ENCODE measurements around the gene WSB2. TPM values are rescaled to one million over a fixed set of nuclear protein-coding genes. Genes with fewer than 3 reads are reported as not detected.
"Not testable (repeated sequence)": the region's sequence is repeated elsewhere in the genome, so short reads cannot be mapped to it uniquely, and the experiment has no call there.

The WSB2 gene
- total RNA-seq, 2 experiments from 2014 or later = 44.3 to 46.4 TPM

DNA sequence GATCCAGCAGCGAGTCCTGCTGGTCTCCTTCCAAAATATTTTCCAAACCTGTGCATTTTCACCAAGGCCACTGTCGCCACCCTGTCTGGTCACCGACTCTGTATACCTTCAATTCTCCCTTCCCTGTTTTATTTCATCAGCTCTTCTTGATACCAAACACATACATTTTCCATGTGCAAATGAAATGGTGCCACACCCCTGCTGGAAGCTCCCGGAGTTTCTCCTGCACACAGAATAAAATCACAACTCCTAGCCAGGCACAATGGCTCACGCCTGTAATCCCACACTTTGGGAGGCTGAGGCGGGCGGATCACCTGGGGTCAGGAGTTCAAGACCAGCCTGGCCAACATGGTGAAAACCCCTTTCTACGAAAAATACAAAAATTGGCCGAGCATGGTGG is 28.8 kb upstream of the WSB2 start:
- Mint-ChIP-seq H3K27me3 (no peaks in the 10 kb centered on the region), H3K4me1 (no peaks in the 10 kb centered on the region), H3K27ac (no peak overlapping the region), H3K9me3 (no peaks in the 10 kb centered on the region), H3K36me3 (ENCODE audit: low read depth) (no peaks in the 10 kb centered on the region), H3K4me3 (no peak overlapping the region)
- POLR2A ChIA-PET = no interaction called here
- CTCF ChIA-PET = interaction anchor here (0.6 kb wide), 1 partner anchor 62 kb away, joined by 3 read pairs; no protein-coding TSS in a partner anchor
- no peak for DNase-seq

DNA sequence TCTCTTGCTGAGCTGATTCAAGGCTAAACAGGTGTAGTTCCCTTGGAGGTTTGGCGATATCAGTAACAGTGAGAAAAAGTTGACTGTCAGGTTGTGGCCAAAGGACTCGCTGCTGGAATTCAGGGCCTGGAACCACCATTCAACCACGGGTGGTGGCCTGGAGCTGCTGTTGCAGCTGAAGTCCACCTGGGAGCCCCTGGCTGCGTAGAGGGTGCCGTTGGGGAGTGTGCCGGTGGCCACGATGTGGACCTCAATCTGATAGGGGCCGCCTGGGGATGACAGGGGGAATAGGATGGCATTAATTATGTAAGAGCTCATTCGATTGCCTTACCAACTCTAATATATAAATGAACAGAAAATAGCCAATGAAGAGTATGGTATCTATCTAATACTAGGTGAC is 21.2 kb upstream of the WSB2 start:
- DNase-seq = no peak
- ChIA-PET CTCF (interaction anchor here (0.7 to 0.9 kb wide), 2 partner anchors 10 to 154 kb away, joined by 3 read pairs; no protein-coding TSS in a partner anchor), POLR2A (interaction anchor here (0.7 kb wide), 1 partner anchor 16 kb away, joined by 3 read pairs; no protein-coding TSS in a partner anchor)
- H3K9me3 Mint-ChIP-seq = no peaks in the 10 kb centered on the region
- no peak overlapping the region for H3K27ac Mint-ChIP-seq
- no peaks in the 10 kb centered on the region for H3K4me1 Mint-ChIP-seq
- H3K27me3 Mint-ChIP-seq = no peaks in the 10 kb centered on the region
- no peak overlapping the region for H3K4me3 Mint-ChIP-seq
- H3K36me3 Mint-ChIP-seq (ENCODE audit: low read depth) = no peaks in the 10 kb centered on the region

DNA sequence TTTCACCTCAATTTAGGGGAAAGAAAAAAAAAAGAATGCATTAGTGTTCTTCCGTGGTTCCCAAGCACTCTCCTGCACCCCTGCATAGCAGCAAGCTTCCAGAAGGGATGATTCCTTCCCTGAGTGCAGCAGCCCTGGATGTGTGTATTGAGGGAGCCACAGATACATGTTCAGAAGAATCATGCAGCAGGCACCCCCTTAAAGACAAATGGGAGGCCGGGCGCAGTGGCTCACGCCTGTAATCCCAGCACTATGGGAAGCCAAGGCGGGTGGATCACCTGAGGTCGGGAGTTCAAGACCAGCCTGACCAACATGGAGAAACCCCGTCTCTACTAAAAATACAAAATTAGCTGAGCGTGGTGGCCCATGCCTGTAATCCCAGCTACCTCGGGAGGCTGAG is 20.5 kb upstream of the WSB2 start:
- H3K4me3 Mint-ChIP-seq; CTCF ChIA-PET; DNase-seq; H3K27ac Mint-ChIP-seq; H3K36me3 Mint-ChIP-seq (ENCODE audit: low read depth); H3K4me1 Mint-ChIP-seq; H3K9me3 Mint-ChIP-seq; H3K27me3 Mint-ChIP-seq; POLR2A ChIA-PET: not testable (repeated sequence)

DNA sequence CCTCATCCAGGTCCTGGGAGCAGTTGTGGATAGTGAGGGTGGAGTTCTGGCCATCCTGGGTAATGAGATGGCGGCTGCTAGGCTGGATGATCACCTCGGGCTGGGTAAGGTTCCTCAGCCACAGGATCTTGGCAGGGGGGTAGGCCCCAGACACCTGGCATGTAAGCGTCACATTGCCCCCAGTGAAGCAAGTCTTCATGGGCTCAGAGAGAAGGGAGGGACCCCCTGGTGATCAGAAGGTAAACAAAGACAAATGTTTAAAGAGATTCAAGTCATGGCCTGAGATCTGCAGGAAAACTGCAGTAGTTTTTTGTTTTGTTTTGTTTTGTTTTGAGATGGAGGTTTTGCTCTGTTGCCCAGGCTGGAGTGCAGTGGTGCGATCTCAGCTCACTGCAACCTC is 12.8 kb upstream of the WSB2 start:
- ChIA-PET CTCF (no interaction called here), POLR2A (no interaction called here)
- Mint-ChIP-seq H3K4me3 (no peak overlapping the region), H3K27me3 (no peaks in the 10 kb centered on the region), H3K9me3 (no peaks in the 10 kb centered on the region), H3K36me3 (ENCODE audit: low read depth) (no peaks in the 10 kb centered on the region), H3K27ac (no peak overlapping the region), H3K4me1 (no peaks in the 10 kb centered on the region)
- no peak for DNase-seq

DNA sequence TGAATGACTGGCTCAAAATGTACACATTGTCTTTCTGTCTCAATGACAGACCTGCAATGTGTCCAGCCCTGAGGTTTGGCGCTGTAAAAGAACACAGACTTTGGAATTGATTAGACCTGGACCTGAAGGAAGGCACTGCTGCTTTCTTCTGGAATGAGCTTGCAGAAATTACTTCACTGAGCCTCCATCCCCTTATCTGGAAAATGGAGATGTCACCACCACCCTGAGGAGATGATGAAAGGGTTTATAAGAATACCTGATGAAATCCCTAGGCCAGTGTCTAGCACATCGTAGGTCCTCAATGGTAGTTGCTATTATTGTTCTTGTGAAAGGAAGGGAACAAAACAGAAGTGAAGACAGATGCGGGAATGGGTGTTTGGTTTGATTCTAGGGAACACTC is 9.7 kb upstream of the WSB2 start:
- Mint-ChIP-seq H3K27ac (no peak overlapping the region), H3K4me3 (no peak overlapping the region), H3K9me3 (no peaks in the 10 kb centered on the region), H3K36me3 (ENCODE audit: low read depth) (no peaks in the 10 kb centered on the region), H3K4me1 (peaks cover 27% of the 10 kb centered on the region), H3K27me3 (no peaks in the 10 kb centered on the region)
- no peak for DNase-seq
- POLR2A ChIA-PET = interaction anchor here (0.6 kb wide), 1 partner anchor 1550 kb away, joined by 7 read pairs; no protein-coding TSS in a partner anchor
- CTCF ChIA-PET = no interaction called here

DNA sequence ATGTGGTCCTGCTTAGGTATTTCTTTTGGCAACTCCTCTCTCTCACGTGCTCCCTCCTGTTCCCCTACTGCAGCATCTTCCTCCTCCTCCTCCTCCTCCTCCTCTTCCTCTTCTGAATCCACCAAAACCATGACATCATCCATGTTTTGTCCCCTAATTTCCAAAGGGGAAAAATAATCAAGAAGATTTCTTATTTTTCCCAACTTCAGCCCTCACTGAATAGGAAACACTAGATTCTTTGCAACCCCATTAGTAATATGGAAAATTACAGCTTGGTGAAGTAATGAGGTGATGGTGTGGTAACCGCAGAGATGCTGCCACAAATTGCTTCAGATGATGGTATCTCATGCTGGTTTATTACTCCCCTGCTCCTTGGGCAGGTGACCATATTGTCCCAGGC is 7.5 kb upstream of the WSB2 start:
- no peak for DNase-seq
- Mint-ChIP-seq H3K27ac (no peak overlapping the region), H3K27me3 (no peaks in the 10 kb centered on the region), H3K4me3 (no peak overlapping the region), H3K4me1 (peaks cover 49% of the 10 kb centered on the region), H3K36me3 (ENCODE audit: low read depth) (no peaks in the 10 kb centered on the region), H3K9me3 (no peaks in the 10 kb centered on the region)
- ChIA-PET POLR2A (no interaction called here), CTCF (interaction anchor here (1.5 to 5.8 kb wide), 3 partner anchors 12 to 308 kb away, joined by 3 to 20 read pairs (median 6); partner anchors contain the start of gene SUDS3)

DNA sequence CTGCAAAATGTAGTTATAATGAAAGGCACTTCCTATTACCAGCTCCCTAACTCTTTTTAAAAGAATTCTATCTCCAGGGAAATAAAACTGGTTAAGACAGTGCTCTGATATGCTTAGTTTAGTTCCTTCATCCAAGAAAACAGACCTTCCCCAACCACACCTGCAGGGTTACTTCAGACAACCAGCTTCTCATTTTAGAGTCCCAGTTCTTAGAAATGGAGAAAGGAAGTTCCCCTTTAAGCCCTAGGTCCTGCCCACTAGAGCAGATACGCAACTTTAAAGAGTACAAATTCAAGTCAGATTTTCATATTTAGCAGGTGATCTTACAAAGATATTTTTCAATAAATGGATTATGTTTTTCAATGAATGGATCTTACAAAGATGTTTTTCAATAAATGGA is 4.4 kb upstream of the WSB2 start:
- CTCF ChIA-PET = interaction anchor here (1.4 to 5.8 kb wide), 3 partner anchors 9 to 30 kb away, joined by 4 to 20 read pairs (median 15); no protein-coding TSS in a partner anchor
- H3K4me3 Mint-ChIP-seq = peak overlapping the region; percentile 65
- peaks cover 64% of the 10 kb centered on the region for H3K4me1 Mint-ChIP-seq
- no peaks in the 10 kb centered on the region for H3K36me3 Mint-ChIP-seq (ENCODE audit: low read depth)
- peak overlapping the region; percentile 81 for H3K27ac Mint-ChIP-seq
- POLR2A ChIA-PET = interaction anchor here (0.6 kb wide), 1 partner anchor 17 kb away, joined by 3 read pairs; no protein-coding TSS in a partner anchor
- no peak for DNase-seq
- H3K9me3 Mint-ChIP-seq = no peaks in the 10 kb centered on the region
- H3K27me3 Mint-ChIP-seq = no peaks in the 10 kb centered on the region

DNA sequence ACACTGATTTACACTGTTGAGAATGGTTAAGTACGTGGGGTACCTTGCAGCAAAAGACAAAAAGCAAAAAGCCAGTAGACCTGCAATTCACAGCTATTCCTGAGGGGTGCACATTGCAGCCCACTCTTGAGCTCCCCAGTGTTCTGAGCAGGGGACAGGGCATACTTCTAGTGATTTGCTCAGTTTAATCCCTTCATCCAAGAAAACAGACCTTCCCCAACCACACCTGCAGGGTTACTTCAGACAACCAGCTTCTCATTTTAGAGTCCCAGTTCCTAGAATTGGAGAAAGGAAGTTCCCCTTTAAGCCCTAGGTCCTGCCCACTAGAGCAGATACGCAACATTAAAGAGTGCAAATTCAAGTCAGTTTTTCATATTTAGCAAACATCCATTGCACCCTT is 3.6 kb upstream of the WSB2 start:
- Mint-ChIP-seq H3K4me1 (peaks cover 70% of the 10 kb centered on the region), H3K27ac (peak overlapping the region; percentile 81), H3K36me3 (ENCODE audit: low read depth) (no peaks in the 10 kb centered on the region), H3K27me3 (no peaks in the 10 kb centered on the region), H3K4me3 (peak overlapping the region; percentile 65), H3K9me3 (no peaks in the 10 kb centered on the region)
- ChIA-PET POLR2A (no interaction called here), CTCF (interaction anchor here (0.7 to 5.8 kb wide), 8 partner anchors 9 to 311 kb away, joined by 3 to 20 read pairs (median 4); partner anchors contain the start of gene SUDS3)
- DNase-seq = peak; percentile 34

DNA sequence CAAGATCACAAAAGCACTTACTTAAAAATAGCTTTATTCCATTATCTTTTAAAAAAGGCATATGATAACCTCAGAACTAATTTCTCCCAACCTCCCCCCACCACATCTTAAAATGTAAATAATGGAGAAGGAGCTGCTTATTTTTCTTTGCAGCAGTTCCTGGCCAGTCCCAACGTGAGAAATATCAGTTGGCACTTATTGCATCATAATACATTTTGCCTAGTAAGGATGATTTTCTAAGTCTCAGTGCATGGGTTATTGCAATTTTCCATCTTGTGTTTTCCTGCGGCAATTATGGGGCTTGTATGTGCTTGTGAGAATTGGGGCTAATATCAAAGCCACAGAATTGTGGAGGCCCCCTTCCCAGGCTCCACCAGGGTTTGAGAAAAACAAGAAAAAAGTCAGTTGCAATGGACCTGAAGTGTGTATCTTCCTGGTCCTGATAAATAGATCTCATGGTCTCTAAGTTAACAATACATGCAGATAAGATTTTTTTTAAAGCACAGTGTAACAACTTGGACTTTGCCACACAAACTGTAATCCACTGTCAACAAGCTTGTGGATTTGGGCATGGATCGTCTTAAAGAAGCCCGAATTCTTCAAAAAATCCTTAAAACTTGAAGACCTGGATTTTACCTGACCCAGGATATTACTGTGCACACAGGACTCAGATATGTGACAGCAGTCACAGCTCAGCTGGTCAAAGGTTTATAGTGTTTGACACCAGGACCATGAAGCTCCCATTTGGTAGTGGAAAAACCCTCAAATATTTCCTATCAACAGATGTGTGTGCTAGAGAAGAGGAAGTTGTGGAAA is 2.8 kb upstream of the WSB2 start:
- Mint-ChIP-seq H3K36me3 (ENCODE audit: low read depth) (no peaks in the 10 kb centered on the region), H3K27me3 (no peaks in the 10 kb centered on the region), H3K9me3 (no peaks in the 10 kb centered on the region), H3K4me3 (peak overlapping the region; percentile 89), H3K27ac (peak overlapping the region; percentile 94), H3K4me1 (peaks cover 79% of the 10 kb centered on the region)
- ChIA-PET CTCF (interaction anchor here (0.6 to 5.8 kb wide), 11 partner anchors 8 to 312 kb away, joined by 3 to 20 read pairs (median 4); partner anchors contain the start of genes PEBP1 and SUDS3), POLR2A (no interaction called here)
- no peak for DNase-seq

DNA sequence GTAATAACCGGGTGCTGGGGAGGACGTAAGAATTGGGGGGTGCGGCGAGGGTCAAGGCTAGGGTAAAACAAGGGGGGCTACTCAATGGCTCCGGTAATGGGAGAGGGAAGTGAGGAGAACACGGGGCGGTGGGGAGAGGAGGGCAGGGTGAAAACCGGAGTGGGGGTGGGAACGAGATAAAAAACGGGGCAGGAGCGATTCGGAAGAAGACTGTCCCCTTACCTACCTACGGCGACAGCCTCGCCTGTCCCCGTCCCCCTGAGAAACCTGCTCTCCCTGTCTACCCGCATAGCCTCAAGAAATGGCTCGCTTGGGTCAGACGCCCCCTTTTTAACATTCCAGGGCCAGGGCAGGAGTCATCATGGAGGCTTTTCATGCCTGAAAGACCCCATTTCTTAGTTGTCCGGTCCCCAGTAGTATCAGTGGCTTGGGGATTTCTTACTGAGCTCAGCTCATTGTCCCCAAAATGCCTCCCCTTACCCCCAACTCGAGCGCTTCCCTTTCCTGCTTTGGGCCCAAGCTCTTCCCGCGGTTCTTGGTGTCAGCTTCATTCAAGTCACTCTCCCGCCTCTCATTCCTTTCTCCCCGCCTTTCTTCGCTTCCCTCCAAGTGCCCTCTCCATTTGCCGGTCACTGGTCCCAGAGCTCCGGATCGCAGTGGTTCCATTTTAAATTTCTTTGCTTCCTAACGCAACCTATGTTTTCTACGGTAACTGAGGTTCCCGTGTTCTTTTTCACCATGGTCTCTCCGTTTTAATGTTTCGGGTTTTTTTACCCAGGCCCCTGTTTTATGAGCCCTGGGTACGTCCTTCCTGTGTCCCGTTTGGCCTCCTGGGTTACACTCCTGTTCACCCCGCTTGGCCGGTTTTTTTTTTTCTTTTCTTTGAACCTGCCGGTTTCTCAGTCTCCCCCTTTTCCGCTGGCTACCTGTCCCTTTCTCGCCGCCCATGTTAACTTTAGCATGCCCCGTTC is 1.2 kb upstream of the WSB2 start:
- POLR2A ChIA-PET = no interaction called here
- no peaks in the 10 kb centered on the region for H3K27me3 Mint-ChIP-seq
- peak; percentile 13 for DNase-seq
- H3K27ac Mint-ChIP-seq = peak overlapping the region; percentile 94
- H3K4me1 Mint-ChIP-seq = peaks cover 67% of the 10 kb centered on the region
- peak overlapping the region; percentile 89 for H3K4me3 Mint-ChIP-seq
- no peaks in the 10 kb centered on the region for H3K9me3 Mint-ChIP-seq
- CTCF ChIA-PET = interaction anchor here (0.8 to 2.5 kb wide), 3 partner anchors 42 to 314 kb away, joined by 3 to 10 read pairs (median 3); partner anchors contain the start of gene SUDS3
- H3K36me3 Mint-ChIP-seq (ENCODE audit: low read depth) = no peaks in the 10 kb centered on the region

DNA sequence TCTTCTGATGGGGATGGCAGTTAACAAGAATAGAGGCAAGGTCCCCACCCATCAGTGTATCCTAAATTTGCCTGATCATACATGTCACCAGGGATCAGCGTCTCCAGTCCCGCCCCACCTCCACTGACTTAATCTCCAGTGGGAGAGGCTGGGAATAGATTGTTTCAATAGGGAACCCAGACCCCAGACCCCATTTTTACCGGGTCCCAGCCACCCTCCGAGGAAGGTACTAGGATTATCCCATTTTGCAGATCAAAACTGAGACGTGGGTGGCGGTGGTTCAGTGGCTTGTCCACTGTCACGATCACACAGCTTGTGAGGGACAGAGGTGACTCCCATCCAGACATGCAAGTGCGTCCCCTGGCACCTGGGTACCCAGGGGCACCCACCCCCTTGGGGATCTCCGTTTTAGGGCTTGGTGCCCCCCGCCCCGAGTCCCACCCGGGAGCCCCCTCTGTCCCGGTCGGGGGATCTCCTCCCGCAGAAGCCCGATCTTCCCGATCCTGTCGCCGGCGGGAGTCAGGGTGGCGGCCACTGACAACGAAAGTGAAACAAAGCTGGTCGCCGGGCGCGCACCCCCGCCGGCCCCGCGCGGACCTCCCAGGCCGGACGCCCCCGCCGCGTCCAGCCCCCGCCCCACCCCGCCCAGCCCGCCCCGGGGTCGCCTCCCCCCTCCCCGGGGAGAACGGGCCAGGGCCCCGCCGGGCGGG is 523 bp downstream of the WSB2 start:
- Mint-ChIP-seq H3K27me3 (no peaks in the 10 kb centered on the region), H3K36me3 (ENCODE audit: low read depth) (no peaks in the 10 kb centered on the region), H3K9me3 (no peaks in the 10 kb centered on the region), H3K4me1 (peaks cover 52% of the 10 kb centered on the region), H3K4me3 (peak overlapping the region; percentile 85), H3K27ac (peak overlapping the region; percentile 89)
- ChIA-PET CTCF (interaction anchor here (1.0 to 2.5 kb wide), 3 partner anchors 16 to 316 kb away, joined by 3 to 10 read pairs (median 5); partner anchors contain the start of gene SUDS3), POLR2A (no interaction called here)
- peak; percentile 39 for DNase-seq
